ENCODE data around the gene UBAP1L. TPM values are rescaled to one million over a fixed set of nuclear protein-coding genes. Genes with fewer than 3 reads are reported as not detected.

UBAP1L gene
- total RNA-seq, 2 donors from 2014 or later = 3.4 to 4.6 TPM

GRCh38 chr15:65110676-65111292 lies 4.2 kb downstream of the UBAP1L start:
- intact Hi-C loops (cut with DNase I) = no loop called here
- H3K27ac ChIP-seq = no peak overlapping the region

GRCh38 chr15:65106011-65106590 lies 8.9 kb downstream of the UBAP1L start:
- Histone ChIP-seq H3K36me3 (replicated peaks in 1 of 2; ENCODE audit: insufficient read depth in 1 of 2, low read depth in 2 of 2) (peaks cover 0 to 5% of the 10 kb centered on the region in 2 donors), H3K4me3 (no peak overlapping the region), H3K4me1 (no peaks in the 10 kb centered on the region), H3K27ac (no peak overlapping the region), H3K9me3 (no peaks in the 10 kb centered on the region), H3K27me3 (no peaks in the 10 kb centered on the region)
- intact Hi-C loops (cut with DNase I) = no loop called here
- ATAC-seq (no peak), DNase-seq (no peak)
- WGBS, 2 donors = 76 to 82% methylated on average over 6 of the region's 6 CpGs
- no peak for TF ChIP-seq CTCF (IDR thresholded peaks at IDR 0.05)
- no peak for TF ChIP-seq POLR2A (IDR thresholded peaks at IDR 0.05)

More at GRCh38 chr15:65110676-65111292, 4.2 kb downstream of the UBAP1L start:
- 81 to 84% methylated on average over 3 of the region's 3 CpGs for WGBS, 2 donors
- H3K27me3 ChIP-seq = no peaks in the 10 kb centered on the region
- no peaks in the 10 kb centered on the region for H3K9me3 ChIP-seq
- TF ChIP-seq CTCF (IDR thresholded peaks at IDR 0.05) (no peak), POLR2A (IDR thresholded peaks at IDR 0.05) (no peak)
- DNase-seq = no peak
- no peak for ATAC-seq
- peaks cover 4 to 9% of the 10 kb centered on the region in 2 donors for H3K36me3 ChIP-seq (replicated peaks in 1 of 2; ENCODE audit: insufficient read depth in 1 of 2, low read depth in 2 of 2)
- H3K4me3 ChIP-seq = no peak overlapping the region
- no peaks in the 10 kb centered on the region for H3K4me1 ChIP-seq

GRCh38 chr15:65105038-65105437 lies 10.0 kb downstream of the UBAP1L start:
- Histone ChIP-seq H3K27me3 (no peaks in the 10 kb centered on the region), H3K9me3 (no peaks in the 10 kb centered on the region), H3K27ac (no peak overlapping the region), H3K4me3 (no peak overlapping the region), H3K4me1 (no peaks in the 10 kb centered on the region), H3K36me3 (replicated peaks in 1 of 2; ENCODE audit: insufficient read depth in 1 of 2, low read depth in 2 of 2) (peaks cover 0 to 5% of the 10 kb centered on the region in 2 donors)
- DNase-seq (no peak), ATAC-seq (no peak)
- TF ChIP-seq POLR2A (IDR thresholded peaks at IDR 0.05) (no peak), CTCF (IDR thresholded peaks at IDR 0.05) (no peak)
- intact Hi-C loops (cut with DNase I) = no loop called here
- WGBS, 2 donors = 85 to 92% methylated on average over 5 of the region's 5 CpGs

GRCh38 chr15:65102912-65103311 lies 12.1 kb downstream of the UBAP1L start:
- Histone ChIP-seq H3K4me1 (no peaks in the 10 kb centered on the region), H3K36me3 (replicated peaks in 1 of 2; ENCODE audit: insufficient read depth in 1 of 2, low read depth in 2 of 2) (peaks cover 6 to 9% of the 10 kb centered on the region in 2 donors), H3K27ac (no peak overlapping the region), H3K9me3 (no peaks in the 10 kb centered on the region), H3K4me3 (no peak overlapping the region), H3K27me3 (no peaks in the 10 kb centered on the region)
- WGBS, 2 donors = 93 to 94% methylated on average over 3 of the region's 3 CpGs
- ATAC-seq (no peak), DNase-seq (no peak)
- TF ChIP-seq CTCF (IDR thresholded peaks at IDR 0.05) = no peak
- no peak for TF ChIP-seq POLR2A (IDR thresholded peaks at IDR 0.05)
- intact Hi-C loops (cut with DNase I) = no loop called here
